ENCODE measurements around the gene MYH2. TPM values are rescaled to one million over a fixed set of nuclear protein-coding genes. Genes with fewer than 3 reads are reported as not detected.

Gene MYH2
- total and polyA plus RNA-seq, 2 of the 4 experiments (the other 2 are of a cell fraction) = not detected

DNA sequence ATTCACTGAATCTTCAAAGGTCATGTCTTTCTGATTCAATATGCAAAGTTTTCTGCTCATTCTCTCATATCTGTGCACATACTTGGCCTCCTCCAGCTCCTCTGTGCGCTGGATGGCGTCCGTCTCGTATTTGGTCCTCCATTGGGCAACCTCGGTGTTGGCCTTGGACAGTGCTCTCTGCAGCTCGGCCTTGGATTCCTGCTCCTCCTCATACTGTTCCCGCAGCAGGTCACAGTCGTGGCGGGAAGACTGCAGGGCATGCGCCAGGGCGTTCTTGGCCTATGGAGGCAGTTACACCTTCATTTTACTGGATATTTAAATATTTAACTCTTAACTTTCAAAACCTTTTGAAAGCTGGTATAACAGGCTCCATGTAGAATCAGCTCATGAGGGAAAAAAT, 22.9 kb downstream of the MYH2 start:
- intact Hi-C loops (cut with micrococcal nuclease) (no loop called here), dilution Hi-C loops (cut with HindIII; ENCODE audit: low sequenced_read_pairs, unreplicated experiment) (no loop called here), in situ Hi-C loops (cut with MboI; ENCODE audit: low sequenced_read_pairs) (no loop called here)
- Histone ChIP-seq H3K9ac (ENCODE audit: low read depth, low read length) (no peak overlapping the region), H2BK15ac (ENCODE audit: low read depth, low read length) (no peak overlapping the region), H4K8ac (ENCODE audit: low read depth in 2 of 2, low read length in 2 of 2) (no peak overlapping the region), H3K36me3 (ENCODE audit: control insufficient read depth, insufficient read depth, low read length) (no peaks in the 10 kb centered on the region), H3K14ac (replicated peaks; ENCODE audit: low read depth, low read length) (no peak overlapping the region), H3K4me2 (ENCODE audit: low read depth, low read length) (no peak overlapping the region), H4K91ac (ENCODE audit: insufficient read depth, low read depth, low read length) (no peak overlapping the region), H3K18ac (ENCODE audit: low read depth, low read length) (no peak overlapping the region), H2AFZ (replicated peaks; ENCODE audit: low read length, poor library complexity) (no peak overlapping the region), H3K27ac (ENCODE audit: insufficient read depth, low read length) (no peak overlapping the region), H2BK20ac (ENCODE audit: low read depth, low read length) (no peak overlapping the region), H2AK9ac (replicated peaks; ENCODE audit: low read depth, low read length, poor library complexity) (no peak overlapping the region), H3K4ac (ENCODE audit: low read depth, low read length) (no peak overlapping the region), H3K56ac (ENCODE audit: extremely low read depth, insufficient read depth, low read length) (no peak overlapping the region), H3K4me1 (ENCODE audit: control insufficient read depth, insufficient read depth, low read length) (no peaks in the 10 kb centered on the region), H2BK120ac (ENCODE audit: low read depth, low read length) (no peak overlapping the region), H3K27me3 (ENCODE audit: control insufficient read depth, insufficient read depth, low read length) (no peaks in the 10 kb centered on the region), H3K9me3 (ENCODE audit: control insufficient read depth, insufficient read depth, low read length) (no peaks in the 10 kb centered on the region; the same call in 1 of the 2 replicates), H3K9me1 (ENCODE audit: insufficient read depth, low read length) (no peaks in the 10 kb centered on the region), H4K5ac (ENCODE audit: low read depth, low read length) (no peak overlapping the region), H2BK5ac (ENCODE audit: low read depth, low read length, poor library complexity, severe bottlenecking) (no peak overlapping the region), H3K79me1 (ENCODE audit: low read depth in 1 of 2, low read length in 2 of 2) (no peaks in the 10 kb centered on the region), H3K23ac (ENCODE audit: low read depth, low read length) (no peak overlapping the region), H4K20me1 (ENCODE audit: insufficient read depth, low read length) (no peaks in the 10 kb centered on the region), H3K4me3 (ENCODE audit: insufficient read depth, low read depth, low read length) (no peak overlapping the region), H2AK5ac (ENCODE audit: low read depth, low read length) (no peak overlapping the region)
- CTCF ChIA-PET = no interaction called here
- POLR2A ChIA-PET (ENCODE audit: unreplicated experiment) = no interaction called here
- TF ChIP-seq MXI1 (IDR thresholded peaks at IDR 0.05; ENCODE audit: borderline replicate concordance, low read depth, low read length) (no peak), BHLHE40 (IDR thresholded peaks at IDR 0.05; ENCODE audit: low read depth, low read length) (no peak), POLR2A (IDR thresholded peaks at IDR 0.05; ENCODE audit: low read depth, low read length) (no peak), NFE2L2 (IDR thresholded peaks at IDR 0.05; ENCODE audit: low read depth, low read length) (no peak), SMC3 (IDR thresholded peaks at IDR 0.05; ENCODE audit: low read depth, low read length) (no peak), RCOR1 (IDR thresholded peaks at IDR 0.05; ENCODE audit: insufficient replicate concordance, low read length) (no peak), MAZ (IDR thresholded peaks at IDR 0.05; ENCODE audit: borderline replicate concordance, low read depth, low read length) (no peak), RFX5 (IDR thresholded peaks at IDR 0.05; ENCODE audit: low read depth, low read length) (no peak), FOS (IDR thresholded peaks at IDR 0.05; ENCODE audit: low read depth, low read length) (no peak), CHD1 (IDR thresholded peaks at IDR 0.05; ENCODE audit: low read depth, low read length) (no peak)
- TF ChIP-seq, protein P1, sequence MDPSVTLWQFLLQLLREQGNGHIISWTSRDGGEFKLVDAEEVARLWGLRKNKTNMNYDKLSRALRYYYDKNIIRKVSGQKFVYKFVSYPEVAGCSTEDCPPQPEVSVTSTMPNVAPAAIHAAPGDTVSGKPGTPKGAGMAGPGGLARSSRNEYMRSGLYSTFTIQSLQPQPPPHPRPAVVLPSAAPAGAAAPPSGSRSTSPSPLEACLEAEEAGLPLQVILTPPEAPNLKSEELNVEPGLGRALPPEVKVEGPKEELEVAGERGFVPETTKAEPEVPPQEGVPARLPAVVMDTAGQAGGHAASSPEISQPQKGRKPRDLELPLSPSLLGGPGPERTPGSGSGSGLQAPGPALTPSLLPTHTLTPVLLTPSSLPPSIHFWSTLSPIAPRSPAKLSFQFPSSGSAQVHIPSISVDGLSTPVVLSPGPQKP (IDR thresholded peaks at IDR 0.05; ENCODE audit: borderline replicate concordance, low read depth, low read length) = no peak
- BruUV-seq (replicated peaks) = no TSS peak
- DNase-seq = no peak
- ATAC-seq (ENCODE audit: low read depth) = no peak
- WGBS, 2 experiments (ENCODE audit: extremely low coverage in 2 of 2, insufficient read length in 1 of 2) = 62% methylated on average over 5 of the region's 11 CpGs; no CpG with 5 or more reads in 1 of the 2 experiments
